Measurements from ENCODE around the gene COL27A1.

DNA sequence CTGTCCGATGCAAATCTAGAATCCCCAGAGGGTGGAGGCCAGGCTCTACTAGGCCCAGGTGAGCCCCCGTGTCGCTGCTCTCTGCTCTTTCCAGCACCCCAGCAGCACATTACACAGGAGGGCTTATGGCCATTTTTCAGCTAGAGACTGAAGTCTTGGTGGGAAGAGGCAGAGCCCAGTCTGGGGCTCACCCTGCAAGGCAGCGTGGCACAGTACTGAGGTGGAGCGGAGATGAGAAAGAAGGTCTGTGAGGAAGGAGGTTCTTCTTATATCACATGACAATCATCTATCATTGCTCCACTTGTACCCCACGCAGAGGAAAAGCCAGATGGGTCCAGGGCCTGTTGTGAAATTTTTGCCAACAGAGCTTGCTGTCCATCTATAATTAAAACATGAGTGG lies 46.2 kb upstream of the COL27A1 start:
- TF ChIP-seq, protein P1, sequence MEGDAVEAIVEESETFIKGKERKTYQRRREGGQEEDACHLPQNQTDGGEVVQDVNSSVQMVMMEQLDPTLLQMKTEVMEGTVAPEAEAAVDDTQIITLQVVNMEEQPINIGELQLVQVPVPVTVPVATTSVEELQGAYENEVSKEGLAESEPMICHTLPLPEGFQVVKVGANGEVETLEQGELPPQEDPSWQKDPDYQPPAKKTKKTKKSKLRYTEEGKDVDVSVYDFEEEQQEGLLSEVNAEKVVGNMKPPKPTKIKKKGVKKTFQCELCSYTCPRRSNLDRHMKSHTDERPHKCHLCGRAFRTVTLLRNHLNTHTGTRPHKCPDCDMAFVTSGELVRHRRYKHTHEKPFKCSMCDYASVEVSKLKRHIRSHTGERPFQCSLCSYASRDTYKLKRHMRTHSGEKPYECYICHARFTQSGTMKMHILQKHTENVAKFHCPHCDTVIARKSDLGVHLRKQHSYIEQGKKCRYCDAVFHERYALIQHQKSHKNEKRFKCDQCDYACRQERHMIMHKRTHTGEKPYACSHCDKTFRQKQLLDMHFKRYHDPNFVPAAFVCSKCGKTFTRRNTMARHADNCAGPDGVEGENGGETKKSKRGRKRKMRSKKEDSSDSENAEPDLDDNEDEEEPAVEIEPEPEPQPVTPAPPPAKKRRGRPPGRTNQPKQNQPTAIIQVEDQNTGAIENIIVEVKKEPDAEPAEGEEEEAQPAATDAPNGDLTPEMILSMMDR (conservative IDR thresholded peaks at IDR 0.05; ENCODE audit: low read depth in 2 of 2): no peak
- TF ChIP-seq, protein P2, sequence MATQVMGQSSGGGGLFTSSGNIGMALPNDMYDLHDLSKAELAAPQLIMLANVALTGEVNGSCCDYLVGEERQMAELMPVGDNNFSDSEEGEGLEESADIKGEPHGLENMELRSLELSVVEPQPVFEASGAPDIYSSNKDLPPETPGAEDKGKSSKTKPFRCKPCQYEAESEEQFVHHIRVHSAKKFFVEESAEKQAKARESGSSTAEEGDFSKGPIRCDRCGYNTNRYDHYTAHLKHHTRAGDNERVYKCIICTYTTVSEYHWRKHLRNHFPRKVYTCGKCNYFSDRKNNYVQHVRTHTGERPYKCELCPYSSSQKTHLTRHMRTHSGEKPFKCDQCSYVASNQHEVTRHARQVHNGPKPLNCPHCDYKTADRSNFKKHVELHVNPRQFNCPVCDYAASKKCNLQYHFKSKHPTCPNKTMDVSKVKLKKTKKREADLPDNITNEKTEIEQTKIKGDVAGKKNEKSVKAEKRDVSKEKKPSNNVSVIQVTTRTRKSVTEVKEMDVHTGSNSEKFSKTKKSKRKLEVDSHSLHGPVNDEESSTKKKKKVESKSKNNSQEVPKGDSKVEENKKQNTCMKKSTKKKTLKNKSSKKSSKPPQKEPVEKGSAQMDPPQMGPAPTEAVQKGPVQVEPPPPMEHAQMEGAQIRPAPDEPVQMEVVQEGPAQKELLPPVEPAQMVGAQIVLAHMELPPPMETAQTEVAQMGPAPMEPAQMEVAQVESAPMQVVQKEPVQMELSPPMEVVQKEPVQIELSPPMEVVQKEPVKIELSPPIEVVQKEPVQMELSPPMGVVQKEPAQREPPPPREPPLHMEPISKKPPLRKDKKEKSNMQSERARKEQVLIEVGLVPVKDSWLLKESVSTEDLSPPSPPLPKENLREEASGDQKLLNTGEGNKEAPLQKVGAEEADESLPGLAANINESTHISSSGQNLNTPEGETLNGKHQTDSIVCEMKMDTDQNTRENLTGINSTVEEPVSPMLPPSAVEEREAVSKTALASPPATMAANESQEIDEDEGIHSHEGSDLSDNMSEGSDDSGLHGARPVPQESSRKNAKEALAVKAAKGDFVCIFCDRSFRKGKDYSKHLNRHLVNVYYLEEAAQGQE (IDR thresholded peaks at IDR 0.05; ENCODE audit: unreplicated experiment): no peak
- TF ChIP-seq JUNB (IDR thresholded peaks at IDR 0.05; ENCODE audit: unreplicated experiment) (no peak), POLR2AphosphoS5 (IDR thresholded peaks at IDR 0.05; ENCODE audit: low read depth) (no peak), EZH2phosphoT487 (IDR thresholded peaks at IDR 0.05; ENCODE audit: unreplicated experiment) (no peak), EZH2 (IDR thresholded peaks at IDR 0.05; ENCODE audit: low read depth, unreplicated experiment) (no peak), CREB1 (CRISPR knock-in tag; IDR thresholded peaks at IDR 0.05; ENCODE audit: low read depth) (no peak)

Data from GM23338 (cell line).